Activated CD8-positive, alpha-beta T cell treated with anti-CD3 and anti-CD28 coated beads, Interleukin-2, amount 10 ng/mL, durations not matched to agents 7 days and 5 days (primary cell): Measurements from ENCODE around the gene CDCA3. TPM values are rescaled to one million over a fixed set of nuclear protein-coding genes. Genes with fewer than 3 reads are reported as not detected.
"Not testable (repeated sequence)": the region's sequence is repeated elsewhere in the genome, so short reads cannot be mapped to it uniquely, and the experiment has no call there.

Experiments
- ATAC-seq: fragments of 150-1000 bp; cut with Tn5 transposase; one replicate; pipeline ENCODE4 v1.10.0; 2021; ENCODE audit warnings: moderate library complexity
- CTCF ChIA-PET: fragments of 350-600 bp; sonication (Branson Sonifier 250); formaldehyde crosslinking; loops from one replicate; lab custom pipeline; 2021; ENCODE audit warnings: antibody characterized with exemption; lab: Charles Lee
- POLR2A ChIA-PET: fragments of 350-600 bp; sonication (Branson Sonifier 250); formaldehyde crosslinking; loops from one replicate; lab custom pipeline; 2021; ENCODE audit warnings: antibody characterized with exemption; lab: Charles Lee
- DNase-seq: peaks from one replicate; pipeline ENCODE4 v3.0.0-alpha.2; 2020
- H3K27ac Mint-ChIP-seq: one replicate; pipeline ENCODE4 v1.8.0; 2021; ENCODE audit warnings: mild to moderate bottlenecking, mixed read lengths
- H3K27me3 Mint-ChIP-seq: one replicate; pipeline ENCODE4 v1.8.0; 2021; ENCODE audit warnings: low read depth, mixed read lengths
- H3K36me3 Mint-ChIP-seq: one replicate; pipeline ENCODE4 v1.8.0; 2021; ENCODE audit warnings: low read depth, mixed read lengths
- H3K4me1 Mint-ChIP-seq: one replicate; pipeline ENCODE4 v1.8.0; 2021; ENCODE audit warnings: low read depth, mixed read lengths
- H3K4me3 Mint-ChIP-seq: one replicate; pipeline ENCODE4 v1.8.0; 2021; ENCODE audit warnings: mild to moderate bottlenecking, mixed read lengths
- H3K9me3 Mint-ChIP-seq: one replicate; pipeline ENCODE4 v1.8.0; 2022; ENCODE audit warnings: mixed read lengths; ENCODE audit not compliant: insufficient read depth
- total RNA-seq, 2 experiments: library from RNA; stranded (reverse); gene quantifications; one replicate each; pipeline ENCODE4 v1.2.3, GENCODE V29; 2021

The CDCA3 gene
- total RNA-seq, 2 experiments from 2014 or later: 103 to 115 TPM

DNA sequence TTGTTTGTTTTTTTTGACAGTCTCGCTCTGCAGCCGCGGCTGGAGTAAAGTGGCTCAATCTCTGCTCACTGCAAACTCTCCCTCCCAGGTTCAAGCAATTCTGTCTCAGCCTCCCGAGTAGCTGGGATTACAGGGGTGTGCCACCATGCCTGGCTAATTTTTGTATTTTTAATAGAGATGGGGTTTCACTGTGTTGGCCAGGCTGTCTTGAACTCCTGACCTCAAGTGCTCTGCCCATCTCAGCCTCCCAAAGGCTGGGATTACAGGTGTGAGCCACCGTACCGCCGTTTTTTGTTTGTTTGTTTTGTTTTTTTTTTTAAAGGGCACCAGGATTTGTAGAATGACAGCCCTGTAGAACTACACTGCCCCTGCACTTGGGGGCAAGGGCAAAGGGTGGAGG is 37.7 kb upstream of the CDCA3 start:
- H3K36me3 Mint-ChIP-seq: peaks cover 15% of the 10 kb centered on the region
- CTCF ChIA-PET, ATAC-seq, H3K4me3 Mint-ChIP-seq, H3K27ac Mint-ChIP-seq, H3K9me3 Mint-ChIP-seq, H3K27me3 Mint-ChIP-seq, DNase-seq: not testable (repeated sequence)
- peaks cover 29% of the 10 kb centered on the region for H3K4me1 Mint-ChIP-seq
- POLR2A ChIA-PET: interaction anchor here (1.4 kb wide), 1 partner anchor 220 kb away, joined by 3 read pairs; no protein-coding TSS in a partner anchor

DNA sequence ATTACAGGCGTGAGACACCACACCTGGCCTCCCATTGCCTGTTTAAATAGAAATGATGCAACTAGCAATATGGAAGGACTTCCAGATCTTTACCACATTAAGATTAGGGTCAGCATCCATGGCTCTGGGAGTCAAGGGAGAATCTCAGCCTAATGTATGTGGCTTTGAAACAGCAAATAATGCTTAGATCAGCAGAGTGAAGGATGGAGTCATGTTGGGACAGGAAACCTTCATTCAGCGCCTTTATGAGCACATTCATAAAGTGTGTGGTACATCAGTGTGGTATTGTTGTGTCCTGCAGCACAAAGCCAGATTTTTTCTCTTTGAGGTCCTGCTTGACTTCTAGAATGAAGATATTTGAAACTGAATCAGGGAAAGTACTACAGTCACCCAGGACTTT is 37.3 kb upstream of the CDCA3 start:
- POLR2A ChIA-PET: interaction anchor here (1.1 to 1.2 kb wide), 2 partner anchors 13 to 15 kb away, joined by 3 read pairs; partner anchors contain the start of gene SPSB2
- Mint-ChIP-seq H3K27me3 (no peaks in the 10 kb centered on the region), H3K36me3 (peaks cover 15% of the 10 kb centered on the region), H3K4me3 (no peak overlapping the region), H3K9me3 (no peaks in the 10 kb centered on the region), H3K27ac (no peak overlapping the region), H3K4me1 (peaks cover 29% of the 10 kb centered on the region)
- ATAC-seq (no peak), DNase-seq (no peak)
- CTCF ChIA-PET: interaction anchor here (1.3 to 2.2 kb wide), 2 partner anchors 16 to 19 kb away, joined by 5 to 8 read pairs; partner anchors contain the start of gene SPSB2

DNA sequence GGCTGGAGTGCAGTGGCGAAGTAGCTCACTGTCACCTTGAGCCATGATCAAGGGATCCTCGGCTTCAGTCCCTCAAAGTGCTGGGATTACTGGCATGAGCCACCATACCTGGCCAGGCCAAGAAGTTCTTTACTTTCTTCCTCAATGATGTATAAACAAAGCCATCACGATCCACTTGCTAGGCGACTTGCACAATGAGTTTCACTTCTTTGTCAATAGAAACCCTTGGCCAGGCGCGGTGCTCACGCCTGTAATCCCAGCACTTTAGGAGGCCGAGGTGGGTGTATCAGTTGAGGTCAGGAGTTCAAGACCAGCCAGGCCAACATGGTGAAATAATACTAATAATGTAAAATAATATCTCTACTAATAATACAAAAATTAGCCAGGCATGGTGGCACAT is 36.4 kb upstream of the CDCA3 start:
- no peak overlapping the region for H3K27ac Mint-ChIP-seq
- H3K9me3 Mint-ChIP-seq: no peaks in the 10 kb centered on the region
- H3K27me3 Mint-ChIP-seq: no peaks in the 10 kb centered on the region
- ChIA-PET CTCF (interaction anchor here (1.0 to 2.2 kb wide), 3 partner anchors 15 to 50 kb away, joined by 3 to 8 read pairs (median 5); partner anchors contain the start of gene SPSB2), POLR2A (interaction anchor here (1.1 to 1.2 kb wide), 2 partner anchors 13 to 14 kb away, joined by 3 read pairs; partner anchors contain the start of gene SPSB2)
- no peak for DNase-seq
- no peak for ATAC-seq
- H3K36me3 Mint-ChIP-seq: peaks cover 16% of the 10 kb centered on the region
- H3K4me3 Mint-ChIP-seq: no peak overlapping the region
- H3K4me1 Mint-ChIP-seq: peaks cover 27% of the 10 kb centered on the region

DNA sequence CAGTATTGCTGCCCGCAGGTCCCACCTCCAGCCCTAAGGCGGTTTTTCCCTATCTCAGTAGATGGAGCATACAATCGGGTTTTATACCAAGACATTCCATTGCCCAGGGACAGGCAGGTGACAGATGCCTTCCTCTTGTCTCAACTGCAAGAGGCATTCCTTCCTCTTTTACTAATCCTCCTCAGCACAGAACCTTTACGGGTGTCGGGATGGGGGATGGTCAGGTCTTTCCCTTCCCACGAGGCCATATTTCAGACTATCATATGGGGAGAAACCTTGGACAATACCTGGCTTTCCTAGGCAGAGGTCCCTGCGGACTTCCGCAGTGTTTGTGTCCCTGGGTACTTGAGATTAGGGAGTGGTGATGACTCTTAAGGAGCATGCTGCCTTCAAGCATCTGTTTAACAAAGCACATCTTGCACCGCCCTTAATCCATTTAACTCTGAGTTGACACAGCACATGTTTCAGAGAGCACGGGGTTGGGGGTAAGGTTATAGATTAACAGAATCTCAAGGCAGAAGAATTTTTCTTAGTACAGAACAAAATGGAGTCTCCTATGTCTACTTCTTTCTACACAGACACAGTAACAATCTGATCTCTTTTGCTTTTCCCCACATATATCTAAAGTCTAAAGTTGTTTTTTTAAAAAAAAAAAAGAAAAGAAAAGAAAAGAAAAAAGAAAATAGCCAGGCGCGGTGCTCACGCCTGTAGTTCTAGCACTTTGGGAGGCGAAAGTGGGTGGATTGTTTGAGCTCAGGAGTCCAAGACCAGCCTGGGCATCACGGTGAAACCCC is 35.3 kb upstream of the CDCA3 start:
- CTCF ChIA-PET: interaction anchor here (1.6 to 2.2 kb wide), 2 partner anchors 14 to 17 kb away, joined by 4 to 8 read pairs; partner anchors contain the start of gene SPSB2

DNA sequence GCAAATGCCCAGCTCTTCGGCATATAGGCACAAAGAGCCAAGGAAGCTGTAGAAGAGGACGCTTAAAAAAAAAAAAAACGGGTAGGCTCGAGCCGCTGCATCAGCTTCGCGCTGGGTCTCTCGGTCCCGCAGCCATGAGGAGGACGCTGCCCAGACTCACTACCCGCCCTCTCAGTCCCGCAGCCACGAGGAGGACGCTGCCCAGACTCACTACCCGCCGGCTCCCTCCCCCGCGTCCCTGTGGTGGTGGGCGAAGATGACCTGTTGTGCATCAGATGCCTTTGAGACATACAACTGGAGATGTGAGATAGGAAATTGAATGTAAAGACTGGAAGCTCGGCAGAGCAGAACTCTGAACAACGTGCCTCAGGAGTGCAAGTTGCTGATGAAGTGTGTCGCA is 33.5 kb upstream of the CDCA3 start:
- CTCF ChIA-PET: interaction anchor here (1.6 kb wide), 1 partner anchor 15 kb away, joined by 4 read pairs; no protein-coding TSS in a partner anchor

More for the DNA sequence above, 35.3 kb upstream of the CDCA3 start:
- H3K36me3 Mint-ChIP-seq: peaks cover 16% of the 10 kb centered on the region
- H3K27me3 Mint-ChIP-seq, ATAC-seq, H3K4me3 Mint-ChIP-seq, H3K27ac Mint-ChIP-seq, DNase-seq, H3K9me3 Mint-ChIP-seq: not testable (repeated sequence)
- peaks cover 17% of the 10 kb centered on the region for H3K4me1 Mint-ChIP-seq
- POLR2A ChIA-PET: interaction anchor here (0.9 to 1.0 kb wide), 2 partner anchors 13 kb away, joined by 3 read pairs; partner anchors contain the start of gene SPSB2

DNA sequence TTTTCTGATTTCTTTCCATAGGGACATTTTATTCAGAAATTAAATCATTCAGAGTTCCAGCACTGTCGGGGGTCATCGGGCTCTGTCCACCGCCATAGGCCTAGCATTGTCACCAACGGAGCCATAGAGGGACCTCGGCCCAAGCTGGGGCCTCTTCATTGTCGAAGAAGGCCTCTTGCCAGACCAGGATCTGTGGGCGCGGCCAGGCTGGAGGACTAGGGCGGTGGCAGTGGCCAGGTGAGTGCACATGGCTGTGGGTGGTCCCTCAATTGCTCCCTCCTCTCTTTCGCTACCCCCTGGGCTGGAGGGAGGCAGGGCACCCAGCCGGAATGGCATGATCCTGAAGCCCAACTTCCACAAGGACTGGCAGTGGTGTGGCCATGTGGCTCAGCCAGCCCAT is 32.6 kb upstream of the CDCA3 start:
- Mint-ChIP-seq H3K4me1 (peaks cover 3% of the 10 kb centered on the region), H3K9me3 (no peaks in the 10 kb centered on the region), H3K4me3 (no peak overlapping the region), H3K36me3 (peaks cover 13% of the 10 kb centered on the region), H3K27me3 (no peaks in the 10 kb centered on the region), H3K27ac (no peak overlapping the region)
- ATAC-seq: no peak
- POLR2A ChIA-PET: interaction anchor here (1.0 to 2.4 kb wide), 2 partner anchors 11 kb away, joined by 4 to 17 read pairs; partner anchors contain the start of gene SPSB2
- DNase-seq: no peak
- CTCF ChIA-PET: interaction anchor here (1.4 to 2.7 kb wide), 2 partner anchors 8 to 11 kb away, joined by 3 to 23 read pairs; partner anchors contain the start of gene SPSB2

More for the DNA sequence above, 33.5 kb upstream of the CDCA3 start:
- DNase-seq: no peak
- POLR2A ChIA-PET: interaction anchor here (1.0 kb wide), 1 partner anchor 12 kb away, joined by 4 read pairs; the partner anchor contains the start of gene SPSB2
- Mint-ChIP-seq H3K36me3 (peaks cover 10% of the 10 kb centered on the region), H3K4me1 (peaks cover 3% of the 10 kb centered on the region), H3K9me3 (no peaks in the 10 kb centered on the region), H3K4me3 (no peak overlapping the region), H3K27me3 (no peaks in the 10 kb centered on the region), H3K27ac (no peak overlapping the region)
- no peak for ATAC-seq

DNA sequence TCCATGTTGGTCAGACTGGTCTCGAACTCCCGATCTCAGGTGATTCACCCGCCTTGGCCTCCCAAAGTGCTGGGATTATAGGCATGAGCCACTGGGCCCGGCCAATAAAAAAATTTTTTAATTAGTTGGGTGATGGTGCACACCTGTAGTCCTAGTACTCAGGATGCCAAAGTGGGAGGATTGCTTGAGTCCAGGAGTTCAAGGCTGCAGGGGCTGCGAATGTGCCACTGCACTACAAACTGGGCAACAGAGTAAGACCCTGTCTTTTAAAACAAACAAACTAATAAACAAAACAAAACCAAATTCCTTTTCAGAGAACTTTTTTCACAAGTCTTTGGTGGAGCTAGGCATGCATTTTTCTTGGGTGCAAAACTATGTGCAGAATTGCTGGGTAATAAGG is 32.2 kb upstream of the CDCA3 start:
- DNase-seq: no peak
- CTCF ChIA-PET: interaction anchor here (1.2 to 2.7 kb wide), 4 partner anchors 9 to 17 kb away, joined by 3 to 23 read pairs (median 4); partner anchors contain the start of gene SPSB2
- no peak overlapping the region for H3K27ac Mint-ChIP-seq
- ATAC-seq: no peak
- POLR2A ChIA-PET: interaction anchor here (2.2 to 2.4 kb wide), 2 partner anchors 8 to 11 kb away, joined by 10 to 17 read pairs; partner anchors contain the start of gene SPSB2
- H3K4me1 Mint-ChIP-seq: no peaks in the 10 kb centered on the region
- H3K9me3 Mint-ChIP-seq: no peaks in the 10 kb centered on the region
- H3K36me3 Mint-ChIP-seq: peaks cover 13% of the 10 kb centered on the region
- H3K27me3 Mint-ChIP-seq: no peaks in the 10 kb centered on the region
- H3K4me3 Mint-ChIP-seq: no peak overlapping the region

DNA sequence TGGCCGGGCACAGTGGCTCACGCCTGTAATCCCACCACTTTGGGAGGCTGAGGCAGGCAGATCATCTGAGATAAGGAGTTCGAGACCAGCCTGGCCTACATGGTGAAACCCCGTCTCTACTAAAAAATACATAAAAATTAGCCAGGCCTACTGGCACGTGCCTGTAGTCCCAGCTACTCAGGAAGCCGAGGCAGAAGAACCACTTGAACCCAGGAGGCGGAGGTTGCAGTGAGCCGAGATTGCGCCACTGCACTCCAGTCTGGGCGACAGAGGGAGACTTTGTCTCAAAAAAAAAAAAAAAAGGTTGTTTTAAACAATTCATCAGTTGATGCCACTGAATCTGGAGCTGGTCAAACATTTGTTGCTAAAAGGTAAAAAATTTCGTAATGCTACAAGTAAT is 28.7 kb upstream of the CDCA3 start:
- CTCF ChIA-PET: interaction anchor here (1.1 kb wide), 1 partner anchor 7 kb away, joined by 4 read pairs; no protein-coding TSS in a partner anchor
- POLR2A ChIA-PET, DNase-seq, H3K27me3 Mint-ChIP-seq, H3K4me3 Mint-ChIP-seq, H3K4me1 Mint-ChIP-seq, H3K9me3 Mint-ChIP-seq, ATAC-seq, H3K27ac Mint-ChIP-seq: not testable (repeated sequence)
- peaks cover 24% of the 10 kb centered on the region for H3K36me3 Mint-ChIP-seq

DNA sequence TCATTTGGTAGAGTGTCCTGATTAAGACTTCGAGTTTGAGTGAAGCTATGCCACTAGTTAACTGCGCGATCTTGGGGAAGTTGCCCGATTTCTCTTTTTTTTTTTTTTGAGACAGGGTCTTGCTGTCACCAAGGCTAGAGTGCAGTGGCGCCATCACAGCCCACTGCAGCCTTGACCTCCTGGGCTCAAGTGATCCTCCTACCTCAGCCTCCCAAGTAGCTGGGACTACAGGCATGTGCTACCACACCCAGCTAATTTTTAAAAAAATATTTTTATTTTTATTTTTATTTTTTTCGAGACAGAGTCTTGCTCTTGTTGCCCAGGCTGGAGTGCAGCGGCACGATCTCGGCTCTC is 22.9 kb upstream of the CDCA3 start:
- CTCF ChIA-PET: interaction anchor here (0.8 to 6.1 kb wide), 8 partner anchors 9 to 119 kb away, joined by 4 to 121 read pairs (median 15); partner anchors contain the start of genes CDCA3, LRRC23 and USP5
- H3K36me3 Mint-ChIP-seq: peaks cover 59% of the 10 kb centered on the region
- H3K27me3 Mint-ChIP-seq, ATAC-seq, H3K9me3 Mint-ChIP-seq, DNase-seq: not testable (repeated sequence)
- peak overlapping the region; percentile 94 for H3K4me3 Mint-ChIP-seq
- peak overlapping the region; percentile 79 for H3K27ac Mint-ChIP-seq
- POLR2A ChIA-PET: interaction anchor here (1.1 to 3.6 kb wide), 7 partner anchors 18 to 121 kb away, joined by 3 to 41 read pairs (median 5); partner anchors contain the start of genes C12orf57, MLF2 and RNU7-1
- H3K4me1 Mint-ChIP-seq: peaks cover 50% of the 10 kb centered on the region

DNA sequence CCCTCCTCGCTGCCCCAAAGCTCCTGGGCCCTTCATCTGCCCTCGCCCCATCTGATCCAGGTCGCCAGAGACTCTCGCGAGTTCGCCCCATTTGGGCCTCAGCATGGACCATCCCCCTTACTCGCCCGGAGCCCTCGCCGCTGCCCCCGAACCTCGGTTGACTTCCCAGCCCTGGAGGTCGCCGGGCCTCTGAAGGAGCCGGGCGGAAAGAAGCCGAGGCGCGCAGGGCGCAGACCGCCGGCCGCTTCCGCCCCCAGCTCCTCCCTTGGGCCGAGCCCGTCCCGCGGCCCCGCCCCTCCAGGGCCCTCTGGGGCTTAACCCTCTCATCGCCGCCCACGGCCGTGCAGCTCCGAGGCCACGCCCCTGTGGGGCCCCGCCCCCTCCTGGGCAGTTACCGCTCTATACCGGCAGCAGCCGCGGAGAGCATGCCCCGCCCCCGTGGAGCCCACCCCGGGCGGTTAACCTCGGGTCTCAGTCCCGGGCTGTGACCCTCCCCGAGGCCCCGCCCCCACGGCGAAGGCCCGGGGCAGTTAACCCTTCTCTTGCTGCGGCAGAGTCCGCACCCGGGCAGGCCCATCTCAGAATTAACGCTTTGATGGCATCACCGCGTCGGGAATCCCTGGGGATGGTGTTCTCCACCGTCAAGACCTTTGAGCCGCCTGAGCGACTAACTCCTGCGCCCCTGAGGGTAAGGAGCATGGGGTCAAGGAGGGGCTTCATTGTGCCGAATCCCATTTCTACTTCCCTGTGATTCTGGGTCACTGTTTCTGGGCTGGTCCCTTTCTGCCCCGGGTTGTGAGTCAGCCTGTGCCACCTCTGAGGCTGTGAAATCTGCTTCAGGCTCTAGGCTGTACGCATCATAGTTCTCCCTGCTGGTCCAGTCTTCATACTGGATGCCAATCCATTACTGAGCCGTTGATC is 22.3 kb upstream of the CDCA3 start, which contains the start of gene SPSB2:
Gene SPSB2, minus strand, starts transcription at position 210 of the 921 bp plus-strand sequence. CDS start 402 bp downstream, outside the sequence.
- no peaks in the 10 kb centered on the region for H3K9me3 Mint-ChIP-seq
- peaks cover 56% of the 10 kb centered on the region for H3K4me1 Mint-ChIP-seq
- H3K4me3 Mint-ChIP-seq: peak within 1 kb of the TSS; percentile 94
- ChIA-PET CTCF (interaction anchor here (0.7 to 6.1 kb wide), 39 partner anchors 7 to 303 kb away, joined by 3 to 121 read pairs (median 8); partner anchors contain the start of genes C12orf57, C1RL, CDCA3 and COPS7A), POLR2A (interaction anchor here (0.6 to 3.6 kb wide), 26 partner anchors 9 to 408 kb away, joined by 3 to 47 read pairs (median 5); partner anchors contain the start of genes C12orf57, CDCA3, COPS7A and MLF2)
- no peaks in the 10 kb centered on the region for H3K27me3 Mint-ChIP-seq
- peak within 1 kb of the TSS; percentile 96 for H3K27ac Mint-ChIP-seq
- ATAC-seq (peak; percentile 78), DNase-seq (peak; percentile 99)
- peaks cover 63% of the 10 kb centered on the region for H3K36me3 Mint-ChIP-seq
